Raji (cell line): ENCODE measurements around the gene DISP2.

Experiments used
- POLR2A ChIP-seq: IDR thresholded peaks from 2 replicates; pipeline ENCODE4 v1.6.1; 2011; ENCODE audit warnings: low read depth, low read length, control low read depth; ENCODE audit not compliant: insufficient read depth

The DISP2 gene

GRCh38 chr15:40335938-40336743 is 21.9 kb upstream of the DISP2 start:
- TF ChIP-seq POLR2A: no peak

- no peak for TF ChIP-seq POLR2A
Observed at GRCh38 chr15:40336744-40337122, 21.3 kb upstream of the DISP2 start.

- no peak for TF ChIP-seq POLR2A
Observed at GRCh38 chr15:40337597-40337996, 20.4 kb upstream of the DISP2 start.

- TF ChIP-seq POLR2A: no peak
Observed at GRCh38 chr15:40338041-40338657, 19.9 kb upstream of the DISP2 start.

- TF ChIP-seq POLR2A: no peak
Observed at GRCh38 chr15:40338921-40339620, 18.9 kb upstream of the DISP2 start.

GRCh38 chr15:40339621-40339945 is 18.4 kb upstream of the DISP2 start:
- no peak for TF ChIP-seq POLR2A

GRCh38 chr15:40340038-40340739 is 17.8 kb upstream of the DISP2 start:
- TF ChIP-seq POLR2A: no peak

- no peak for TF ChIP-seq POLR2A
Observed at GRCh38 chr15:40340740-40341400, 17.1 kb upstream of the DISP2 start, which contains the start of gene CCDC9B. TSS of gene CCDC9B (minus strand) at chr15:40340939. CDS start at chr15:40340819, 120 bp downstream.

- no peak for TF ChIP-seq POLR2A
Observed at GRCh38 chr15:40342416-40343320, 15.4 kb upstream of the DISP2 start.

- no peak for TF ChIP-seq POLR2A
Observed at GRCh38 chr15:40343512-40343911, 14.5 kb upstream of the DISP2 start.

- no peak for TF ChIP-seq POLR2A
Observed at GRCh38 chr15:40344217-40344616, 13.8 kb upstream of the DISP2 start.

GRCh38 chr15:40344631-40345120 is 13.3 kb upstream of the DISP2 start:
- TF ChIP-seq POLR2A: no peak

GRCh38 chr15:40345225-40345866 is 12.7 kb upstream of the DISP2 start:
- no peak for TF ChIP-seq POLR2A
